ENCODE data around the gene ARID5B.

Gene ARID5B

DNA sequence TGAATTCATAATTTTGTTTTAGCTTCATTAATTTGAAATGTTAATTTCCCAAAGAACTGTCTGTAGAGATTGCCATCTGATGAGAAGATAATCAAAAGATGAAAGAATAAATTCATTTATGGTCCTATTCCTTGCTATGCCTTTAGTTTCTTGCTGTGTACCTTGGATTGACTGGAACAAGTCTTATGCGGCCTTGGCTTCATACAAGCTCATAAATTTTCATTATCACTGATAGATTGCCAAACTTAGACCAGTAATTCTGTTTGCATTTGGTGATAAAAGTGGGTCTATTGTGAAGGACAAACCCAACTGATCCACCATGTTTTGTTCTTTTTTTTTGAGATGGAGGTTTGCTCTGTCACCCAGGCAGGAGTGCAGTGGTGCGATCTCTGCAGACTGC, 48.2 kb downstream of the ARID5B start:
- H3K4me3 ChIP-seq (ENCODE audit: low read depth, low read length): no peak overlapping the region
- no peak for DNase-seq (ENCODE audit: low read depth)
- TF ChIP-seq, protein P1, sequence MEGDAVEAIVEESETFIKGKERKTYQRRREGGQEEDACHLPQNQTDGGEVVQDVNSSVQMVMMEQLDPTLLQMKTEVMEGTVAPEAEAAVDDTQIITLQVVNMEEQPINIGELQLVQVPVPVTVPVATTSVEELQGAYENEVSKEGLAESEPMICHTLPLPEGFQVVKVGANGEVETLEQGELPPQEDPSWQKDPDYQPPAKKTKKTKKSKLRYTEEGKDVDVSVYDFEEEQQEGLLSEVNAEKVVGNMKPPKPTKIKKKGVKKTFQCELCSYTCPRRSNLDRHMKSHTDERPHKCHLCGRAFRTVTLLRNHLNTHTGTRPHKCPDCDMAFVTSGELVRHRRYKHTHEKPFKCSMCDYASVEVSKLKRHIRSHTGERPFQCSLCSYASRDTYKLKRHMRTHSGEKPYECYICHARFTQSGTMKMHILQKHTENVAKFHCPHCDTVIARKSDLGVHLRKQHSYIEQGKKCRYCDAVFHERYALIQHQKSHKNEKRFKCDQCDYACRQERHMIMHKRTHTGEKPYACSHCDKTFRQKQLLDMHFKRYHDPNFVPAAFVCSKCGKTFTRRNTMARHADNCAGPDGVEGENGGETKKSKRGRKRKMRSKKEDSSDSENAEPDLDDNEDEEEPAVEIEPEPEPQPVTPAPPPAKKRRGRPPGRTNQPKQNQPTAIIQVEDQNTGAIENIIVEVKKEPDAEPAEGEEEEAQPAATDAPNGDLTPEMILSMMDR (IDR thresholded peaks at IDR 0.05; ENCODE audit: low read depth, low read length): no peak
- TF ChIP-seq POLR2A (IDR thresholded peaks at IDR 0.05; ENCODE audit: extremely low read depth, insufficient read length): no peak
- TF ChIP-seq, protein P2, sequence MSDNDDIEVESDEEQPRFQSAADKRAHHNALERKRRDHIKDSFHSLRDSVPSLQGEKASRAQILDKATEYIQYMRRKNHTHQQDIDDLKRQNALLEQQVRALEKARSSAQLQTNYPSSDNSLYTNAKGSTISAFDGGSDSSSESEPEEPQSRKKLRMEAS (IDR thresholded peaks at IDR 0.05; ENCODE audit: low read depth, low read length): no peak
- TF ChIP-seq MYC (IDR thresholded peaks at IDR 0.05; ENCODE audit: low read depth, low read length): no peak

DNA sequence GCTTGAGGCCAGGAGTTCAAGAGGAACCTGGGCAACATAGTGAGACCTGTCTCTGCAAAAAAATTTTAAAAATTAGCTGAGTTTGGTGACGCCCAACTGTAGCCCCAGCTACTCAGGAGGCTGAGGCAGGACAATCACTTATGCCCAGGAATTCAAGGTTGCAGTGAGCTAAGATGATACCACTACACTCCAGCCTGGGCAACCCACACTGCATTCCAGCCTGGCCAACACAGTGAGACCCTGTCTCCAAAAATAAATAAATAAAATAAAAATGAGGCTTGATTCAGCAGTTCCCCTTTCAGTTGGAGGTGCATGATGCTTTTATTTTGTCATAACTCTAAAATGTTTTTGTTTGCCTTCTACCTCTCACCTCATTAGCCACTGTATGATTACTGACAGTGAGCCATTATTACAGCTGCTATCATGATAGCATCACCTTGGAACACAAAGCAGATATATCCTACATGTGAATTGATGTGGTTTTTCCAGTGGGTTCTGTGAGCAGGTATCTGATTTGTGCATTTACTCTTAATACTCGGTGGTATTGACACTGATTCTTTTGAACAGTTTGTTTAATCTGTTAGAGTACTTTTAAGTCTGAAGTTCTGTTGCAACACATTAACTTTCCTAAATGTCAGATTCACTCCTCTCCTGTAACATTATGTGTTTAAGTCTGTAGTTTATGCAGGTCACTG, 49.1 kb downstream of the ARID5B start:
- TF ChIP-seq, protein P1 (IDR thresholded peaks at IDR 0.05; ENCODE audit: low read depth, low read length): no peak
- TF ChIP-seq MYC (IDR thresholded peaks at IDR 0.05; ENCODE audit: low read depth, low read length): no peak
- no peak for TF ChIP-seq POLR2A (IDR thresholded peaks at IDR 0.05; ENCODE audit: extremely low read depth, insufficient read length)
- TF ChIP-seq, protein P2 (IDR thresholded peaks at IDR 0.05; ENCODE audit: low read depth, low read length): no peak
- H3K4me3 ChIP-seq (ENCODE audit: low read depth, low read length): no peak overlapping the region
- no peak for DNase-seq (ENCODE audit: low read depth)

DNA sequence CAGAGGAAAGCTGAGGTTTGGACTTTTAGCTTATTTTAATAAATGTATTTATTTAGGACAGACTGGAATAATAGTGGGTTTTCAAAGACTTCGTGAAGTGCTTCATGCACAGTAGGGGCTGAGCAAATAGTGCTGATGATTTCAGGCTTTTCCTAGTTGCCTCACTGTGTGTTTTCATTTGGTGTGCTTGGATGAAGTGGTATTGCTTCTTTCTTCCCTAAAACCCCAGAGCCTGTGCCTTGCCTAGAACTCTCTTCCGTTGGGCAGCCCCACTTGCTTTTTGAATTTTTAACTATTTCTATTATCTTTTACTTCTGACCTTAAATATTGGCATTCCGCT, 49.6 kb downstream of the ARID5B start:
- TF ChIP-seq, protein P1 (IDR thresholded peaks at IDR 0.05; ENCODE audit: low read depth, low read length): no peak
- DNase-seq (ENCODE audit: low read depth): no peak
- H3K4me3 ChIP-seq (ENCODE audit: low read depth, low read length): no peak overlapping the region

DNA sequence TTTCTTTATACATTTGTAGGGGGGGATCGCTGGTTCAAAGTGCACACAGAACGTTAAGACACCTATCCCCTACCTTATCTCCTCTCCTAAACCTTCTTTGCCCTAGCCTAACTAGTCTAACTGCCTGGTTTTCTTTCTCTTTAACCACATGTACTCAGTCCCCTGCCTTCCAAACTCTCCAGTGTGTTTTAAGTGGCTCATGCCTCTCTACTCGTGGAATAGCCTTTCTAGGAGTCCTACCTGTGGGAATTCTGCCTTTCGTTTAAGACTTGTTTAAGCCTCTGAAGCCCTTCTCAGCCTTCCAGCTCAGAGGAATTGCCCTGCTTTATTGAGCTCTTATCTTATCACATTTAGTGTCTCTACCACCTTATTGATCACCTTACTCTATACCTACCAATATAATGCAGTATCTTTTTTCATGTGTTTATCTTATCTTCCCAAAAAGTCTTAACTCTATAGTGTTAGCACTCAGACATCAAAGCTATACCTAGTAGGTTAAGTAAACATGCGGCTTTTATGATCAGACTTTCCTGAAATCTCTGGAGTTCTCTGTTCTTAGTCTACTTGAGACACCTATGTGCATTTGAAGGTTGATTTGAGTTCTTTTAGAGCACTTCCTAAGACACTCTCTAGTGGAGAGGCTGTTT, 50.7 kb downstream of the ARID5B start:
- TF ChIP-seq MYC (IDR thresholded peaks at IDR 0.05; ENCODE audit: low read depth, low read length): no peak
- TF ChIP-seq, protein P1 (IDR thresholded peaks at IDR 0.05; ENCODE audit: low read depth, low read length): no peak
- TF ChIP-seq POLR2A (IDR thresholded peaks at IDR 0.05; ENCODE audit: extremely low read depth, insufficient read length): no peak
- TF ChIP-seq, protein P2 (IDR thresholded peaks at IDR 0.05; ENCODE audit: low read depth, low read length): no peak
- no peak for DNase-seq (ENCODE audit: low read depth)
- no peak overlapping the region for H3K4me3 ChIP-seq (ENCODE audit: low read depth, low read length)

DNA sequence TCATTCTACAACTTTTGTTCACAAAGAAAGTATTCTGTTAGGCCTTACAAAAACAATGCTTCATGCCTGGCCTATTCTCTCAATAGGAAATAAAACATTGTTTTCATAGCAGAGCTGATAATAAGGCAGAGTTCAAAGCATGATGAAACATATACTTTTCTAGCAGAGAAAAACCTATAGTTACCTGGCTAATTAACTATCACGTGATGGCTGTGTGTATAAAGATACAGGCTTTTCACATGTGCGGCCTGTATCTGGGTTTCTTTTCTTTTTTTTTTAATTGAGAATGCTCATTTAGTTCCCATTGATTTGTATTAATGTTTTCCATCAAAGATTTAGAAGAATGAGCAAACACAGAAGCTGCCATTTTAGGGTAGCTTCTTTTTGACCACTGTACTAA, 51.7 kb downstream of the ARID5B start:
- TF ChIP-seq, protein P1 (IDR thresholded peaks at IDR 0.05; ENCODE audit: low read depth, low read length): no peak
- TF ChIP-seq POLR2A (IDR thresholded peaks at IDR 0.05; ENCODE audit: extremely low read depth, insufficient read length) (no peak), MYC (IDR thresholded peaks at IDR 0.05; ENCODE audit: low read depth, low read length) (no peak)
- TF ChIP-seq, protein P2 (IDR thresholded peaks at IDR 0.05; ENCODE audit: low read depth, low read length): no peak
- H3K4me3 ChIP-seq (ENCODE audit: low read depth, low read length): no peak overlapping the region
- DNase-seq (ENCODE audit: low read depth): no peak
